C4-2B (cell line): Measurements from ENCODE around the gene BBC3.
"Not testable (repeated sequence)": the region's sequence is repeated elsewhere in the genome, so short reads cannot be mapped to it uniquely, and the experiment has no call there.

Experiments
- ZFX ChIP-seq: fragments of 450-650 bp; IDR thresholded peaks from 2 replicates; pipeline ENCODE4 v1.6.1; 2017
- TF ChIP-seq, protein P1 (sequence below): fragments of 450-650 bp; conservative IDR thresholded peaks from 2 replicates; pipeline ENCODE4 v1.5.1; 2017; ENCODE audit warnings: mild to moderate bottlenecking

DNA sequence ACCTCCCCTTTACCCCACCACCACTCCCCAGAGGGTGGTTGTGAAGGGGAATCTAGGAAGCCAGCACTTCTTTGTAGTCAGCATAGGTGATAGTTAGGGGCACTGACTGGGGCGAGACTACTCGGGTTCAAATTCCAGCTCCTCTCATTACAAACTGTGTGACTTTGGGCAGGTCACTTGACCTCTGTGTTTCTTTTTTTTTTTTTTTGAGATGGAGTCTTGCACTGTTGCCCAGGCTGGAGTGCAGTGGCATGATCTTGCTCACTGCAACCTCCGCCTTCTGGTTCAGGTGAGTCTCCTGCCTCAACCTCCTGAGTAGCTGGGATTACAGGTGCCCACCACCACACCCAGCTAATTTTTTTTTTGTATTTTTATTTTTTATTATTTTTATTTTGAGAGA lies 45.5 kb upstream of the BBC3 start:
- TF ChIP-seq, protein P1, sequence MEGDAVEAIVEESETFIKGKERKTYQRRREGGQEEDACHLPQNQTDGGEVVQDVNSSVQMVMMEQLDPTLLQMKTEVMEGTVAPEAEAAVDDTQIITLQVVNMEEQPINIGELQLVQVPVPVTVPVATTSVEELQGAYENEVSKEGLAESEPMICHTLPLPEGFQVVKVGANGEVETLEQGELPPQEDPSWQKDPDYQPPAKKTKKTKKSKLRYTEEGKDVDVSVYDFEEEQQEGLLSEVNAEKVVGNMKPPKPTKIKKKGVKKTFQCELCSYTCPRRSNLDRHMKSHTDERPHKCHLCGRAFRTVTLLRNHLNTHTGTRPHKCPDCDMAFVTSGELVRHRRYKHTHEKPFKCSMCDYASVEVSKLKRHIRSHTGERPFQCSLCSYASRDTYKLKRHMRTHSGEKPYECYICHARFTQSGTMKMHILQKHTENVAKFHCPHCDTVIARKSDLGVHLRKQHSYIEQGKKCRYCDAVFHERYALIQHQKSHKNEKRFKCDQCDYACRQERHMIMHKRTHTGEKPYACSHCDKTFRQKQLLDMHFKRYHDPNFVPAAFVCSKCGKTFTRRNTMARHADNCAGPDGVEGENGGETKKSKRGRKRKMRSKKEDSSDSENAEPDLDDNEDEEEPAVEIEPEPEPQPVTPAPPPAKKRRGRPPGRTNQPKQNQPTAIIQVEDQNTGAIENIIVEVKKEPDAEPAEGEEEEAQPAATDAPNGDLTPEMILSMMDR, result not testable (repeated sequence)
- not testable (repeated sequence) for TF ChIP-seq ZFX
